HL-60 (cell line): ENCODE results near the gene TSACC.

Source experiments
- DNase-seq, 2 experiments: peaks; one replicate each; pipeline ENCODE4 v3.0.0-alpha.2; 2010 to 2020; ENCODE audit warnings: low read depth in 1 of 2, low spot score in 1 of 2
- H3K27ac ChIP-seq: fragments of 250-450 bp; sonication (Bioruptor Pico); replicated peaks from 2 replicates; pipeline ENCODE4 v1.5.1; 2020; ENCODE audit warnings: mild to moderate bottlenecking, moderate library complexity
- H3K27me3 ChIP-seq: fragments of 250-450 bp; sonication (Bioruptor Pico); 2 replicates; pipeline ENCODE4 v1.5.1; 2021; ENCODE audit warnings: mild to moderate bottlenecking, moderate library complexity; ENCODE audit not compliant: insufficient read depth, poor library complexity, severe bottlenecking
- H3K4me3 ChIP-seq: replicated peaks from 2 replicates; pipeline ENCODE4 v1.5.1; 2011; ENCODE audit warnings: mild to moderate bottlenecking, control low read depth, low read length; ENCODE audit not compliant: insufficient read depth
- CTCF ChIP-seq: IDR thresholded peaks from one replicate; pipeline ENCODE4 v1.5.1; 2011; ENCODE audit warnings: low read length, control low read depth, inconsistent platforms; ENCODE audit not compliant: insufficient read depth
- GABPA ChIP-seq: IDR thresholded peaks from 2 replicates; pipeline ENCODE4 v1.6.1; 2012; ENCODE audit warnings: low read depth
- POLR2AphosphoS5 ChIP-seq: IDR thresholded peaks from 2 replicates; pipeline ENCODE4 v1.6.1; 2012; ENCODE audit warnings: low read depth
- REST ChIP-seq: IDR thresholded peaks from 2 replicates; pipeline ENCODE4 v1.6.1; 2012; ENCODE audit warnings: low read depth; ENCODE audit not compliant: insufficient replicate concordance
- SPI1 ChIP-seq: IDR thresholded peaks from 2 replicates; pipeline ENCODE4 v1.6.1; 2012; ENCODE audit warnings: low read depth, mild to moderate bottlenecking, borderline replicate concordance

Gene TSACC

GRCh38 chr1:156386134-156386901, 48.0 kb downstream of the TSACC start:
- TF ChIP-seq POLR2AphosphoS5 (no peak), REST (no peak), SPI1 (no peak), GABPA (no peak), CTCF (no peak)
- Histone ChIP-seq H3K4me3 (no peak overlapping the region), H3K27me3 (peaks cover 31% of the 10 kb centered on the region), H3K27ac (no peak overlapping the region)
- DNase-seq = no peak

- no peak overlapping the region for H3K4me3 ChIP-seq
- no peak for TF ChIP-seq GABPA
- no peak for TF ChIP-seq CTCF
- TF ChIP-seq REST = no peak
- no peak for TF ChIP-seq POLR2AphosphoS5
- TF ChIP-seq SPI1 = no peak
- DNase-seq = no peak
- H3K27me3 ChIP-seq = peaks cover 31% of the 10 kb centered on the region
- H3K27ac ChIP-seq = no peak overlapping the region
Observed at GRCh38 chr1:156386949-156387869, 48.9 kb downstream of the TSACC start.

- peaks cover 31% of the 10 kb centered on the region for H3K27me3 ChIP-seq
- no peak overlapping the region for H3K27ac ChIP-seq
- no peak for DNase-seq
- no peak overlapping the region for H3K4me3 ChIP-seq
- no peak for TF ChIP-seq POLR2AphosphoS5
- no peak for TF ChIP-seq REST
- no peak for TF ChIP-seq SPI1
- TF ChIP-seq GABPA = no peak
- no peak for TF ChIP-seq CTCF
Observed at GRCh38 chr1:156387870-156388173, 49.5 kb downstream of the TSACC start.
